SK-N-SH (cell line): ENCODE results near the gene CCSER1.

ENCODE experiments used
- CTCF ChIP-seq: fragments of 200-600 bp; sonication (generic); IDR thresholded peaks from 2 replicates; pipeline ENCODE4 v1.6.1; 2017; ENCODE audit warnings: antibody characterized with exemption, mild to moderate bottlenecking, moderate library complexity
- ELF1 ChIP-seq: IDR thresholded peaks from 2 replicates; pipeline ENCODE4 v1.4.0; 2012
- EZH2phosphoT487 ChIP-seq: fragments of 200-600 bp; sonication (generic); IDR thresholded peaks from 2 replicates; pipeline ENCODE4 v1.6.1; 2017; ENCODE audit warnings: low read depth, mixed run types, mild to moderate bottlenecking, antibody characterized with exemption, moderate library complexity, borderline replicate concordance
- JUND ChIP-seq: IDR thresholded peaks from 2 replicates; pipeline ENCODE4 v1.4.0; 2012
- MXI1 ChIP-seq: IDR thresholded peaks from 2 replicates; pipeline ENCODE4 v1.6.1; 2012; ENCODE audit warnings: mild to moderate bottlenecking, low read depth, low read length, improper control_type of control experiment
- NFIC ChIP-seq: IDR thresholded peaks from 2 replicates; pipeline ENCODE4 v1.4.0; 2012; ENCODE audit warnings: borderline replicate concordance
- NRF1 ChIP-seq: IDR thresholded peaks from 2 replicates; pipeline ENCODE4 v1.6.1; 2012; ENCODE audit warnings: low read depth, mild to moderate bottlenecking, low read length
- POLR2AphosphoS5 ChIP-seq: IDR thresholded peaks from 2 replicates; pipeline ENCODE4 v1.6.1; 2012; ENCODE audit warnings: low read depth, low read length
- RFX5 ChIP-seq: IDR thresholded peaks from 2 replicates; pipeline ENCODE4 v1.6.1; 2012; ENCODE audit warnings: mild to moderate bottlenecking, improper control_type of control experiment, low read length
- TF ChIP-seq, protein P1 (sequence below): IDR thresholded peaks from 2 replicates; pipeline ENCODE4 v1.4.0; 2012; ENCODE audit warnings: low read depth
- TF ChIP-seq, protein P2 (sequence below): IDR thresholded peaks from 2 replicates; pipeline ENCODE4 v1.4.0; 2012; ENCODE audit warnings: low read depth, borderline replicate concordance
- TF ChIP-seq, protein P3 (sequence below): fragments of 150-350 bp; IDR thresholded peaks from 2 replicates; pipeline ENCODE4 v1.6.1; 2016; ENCODE audit warnings: mild to moderate bottlenecking, low read depth, low read length
- TF ChIP-seq, protein P4 (sequence below): IDR thresholded peaks from 2 replicates; pipeline ENCODE4 v1.6.1; 2012; ENCODE audit warnings: mild to moderate bottlenecking, low read depth, low read length, moderate library complexity
- TF ChIP-seq, protein P5 (sequence below): IDR thresholded peaks from 2 replicates; pipeline ENCODE4 v1.4.0; 2012; ENCODE audit warnings: low read depth, borderline replicate concordance

DNA sequence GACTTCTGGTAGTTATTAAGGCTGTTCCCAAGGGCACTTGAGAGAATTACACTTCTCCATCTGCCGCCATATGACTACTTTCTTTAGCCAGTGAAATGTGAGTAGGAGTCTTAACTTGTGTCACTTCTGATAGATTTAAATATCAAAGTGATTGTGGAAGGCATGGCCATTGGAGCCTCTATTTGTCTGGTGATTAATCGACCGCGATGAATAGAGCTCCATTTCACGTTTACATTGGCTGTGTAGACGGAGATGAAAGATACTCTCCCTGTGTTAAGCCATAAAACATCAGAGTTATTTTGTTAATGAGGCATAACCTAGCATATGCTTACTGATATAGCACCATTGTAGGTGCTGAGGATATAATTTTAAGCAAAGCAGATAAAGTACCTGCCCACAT, 852.4 kb downstream of the CCSER1 start:
- TF ChIP-seq NRF1: no peak
- no peak for TF ChIP-seq RFX5
- no peak for TF ChIP-seq EZH2phosphoT487
- no peak for TF ChIP-seq MXI1
- no peak for TF ChIP-seq POLR2AphosphoS5
- no peak for TF ChIP-seq NFIC
- TF ChIP-seq, protein P1, sequence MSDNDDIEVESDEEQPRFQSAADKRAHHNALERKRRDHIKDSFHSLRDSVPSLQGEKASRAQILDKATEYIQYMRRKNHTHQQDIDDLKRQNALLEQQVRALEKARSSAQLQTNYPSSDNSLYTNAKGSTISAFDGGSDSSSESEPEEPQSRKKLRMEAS: no peak
- no peak for TF ChIP-seq CTCF
- TF ChIP-seq, protein P2, sequence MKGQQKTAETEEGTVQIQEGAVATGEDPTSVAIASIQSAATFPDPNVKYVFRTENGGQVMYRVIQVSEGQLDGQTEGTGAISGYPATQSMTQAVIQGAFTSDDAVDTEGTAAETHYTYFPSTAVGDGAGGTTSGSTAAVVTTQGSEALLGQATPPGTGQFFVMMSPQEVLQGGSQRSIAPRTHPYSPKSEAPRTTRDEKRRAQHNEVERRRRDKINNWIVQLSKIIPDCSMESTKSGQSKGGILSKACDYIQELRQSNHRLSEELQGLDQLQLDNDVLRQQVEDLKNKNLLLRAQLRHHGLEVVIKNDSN: no peak
- no peak for TF ChIP-seq ELF1
- TF ChIP-seq, protein P3, sequence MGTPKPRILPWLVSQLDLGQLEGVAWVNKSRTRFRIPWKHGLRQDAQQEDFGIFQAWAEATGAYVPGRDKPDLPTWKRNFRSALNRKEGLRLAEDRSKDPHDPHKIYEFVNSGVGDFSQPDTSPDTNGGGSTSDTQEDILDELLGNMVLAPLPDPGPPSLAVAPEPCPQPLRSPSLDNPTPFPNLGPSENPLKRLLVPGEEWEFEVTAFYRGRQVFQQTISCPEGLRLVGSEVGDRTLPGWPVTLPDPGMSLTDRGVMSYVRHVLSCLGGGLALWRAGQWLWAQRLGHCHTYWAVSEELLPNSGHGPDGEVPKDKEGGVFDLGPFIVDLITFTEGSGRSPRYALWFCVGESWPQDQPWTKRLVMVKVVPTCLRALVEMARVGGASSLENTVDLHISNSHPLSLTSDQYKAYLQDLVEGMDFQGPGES: no peak
- no peak for TF ChIP-seq JUND
- TF ChIP-seq, protein P4, sequence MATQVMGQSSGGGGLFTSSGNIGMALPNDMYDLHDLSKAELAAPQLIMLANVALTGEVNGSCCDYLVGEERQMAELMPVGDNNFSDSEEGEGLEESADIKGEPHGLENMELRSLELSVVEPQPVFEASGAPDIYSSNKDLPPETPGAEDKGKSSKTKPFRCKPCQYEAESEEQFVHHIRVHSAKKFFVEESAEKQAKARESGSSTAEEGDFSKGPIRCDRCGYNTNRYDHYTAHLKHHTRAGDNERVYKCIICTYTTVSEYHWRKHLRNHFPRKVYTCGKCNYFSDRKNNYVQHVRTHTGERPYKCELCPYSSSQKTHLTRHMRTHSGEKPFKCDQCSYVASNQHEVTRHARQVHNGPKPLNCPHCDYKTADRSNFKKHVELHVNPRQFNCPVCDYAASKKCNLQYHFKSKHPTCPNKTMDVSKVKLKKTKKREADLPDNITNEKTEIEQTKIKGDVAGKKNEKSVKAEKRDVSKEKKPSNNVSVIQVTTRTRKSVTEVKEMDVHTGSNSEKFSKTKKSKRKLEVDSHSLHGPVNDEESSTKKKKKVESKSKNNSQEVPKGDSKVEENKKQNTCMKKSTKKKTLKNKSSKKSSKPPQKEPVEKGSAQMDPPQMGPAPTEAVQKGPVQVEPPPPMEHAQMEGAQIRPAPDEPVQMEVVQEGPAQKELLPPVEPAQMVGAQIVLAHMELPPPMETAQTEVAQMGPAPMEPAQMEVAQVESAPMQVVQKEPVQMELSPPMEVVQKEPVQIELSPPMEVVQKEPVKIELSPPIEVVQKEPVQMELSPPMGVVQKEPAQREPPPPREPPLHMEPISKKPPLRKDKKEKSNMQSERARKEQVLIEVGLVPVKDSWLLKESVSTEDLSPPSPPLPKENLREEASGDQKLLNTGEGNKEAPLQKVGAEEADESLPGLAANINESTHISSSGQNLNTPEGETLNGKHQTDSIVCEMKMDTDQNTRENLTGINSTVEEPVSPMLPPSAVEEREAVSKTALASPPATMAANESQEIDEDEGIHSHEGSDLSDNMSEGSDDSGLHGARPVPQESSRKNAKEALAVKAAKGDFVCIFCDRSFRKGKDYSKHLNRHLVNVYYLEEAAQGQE: no peak
- TF ChIP-seq, protein P5, sequence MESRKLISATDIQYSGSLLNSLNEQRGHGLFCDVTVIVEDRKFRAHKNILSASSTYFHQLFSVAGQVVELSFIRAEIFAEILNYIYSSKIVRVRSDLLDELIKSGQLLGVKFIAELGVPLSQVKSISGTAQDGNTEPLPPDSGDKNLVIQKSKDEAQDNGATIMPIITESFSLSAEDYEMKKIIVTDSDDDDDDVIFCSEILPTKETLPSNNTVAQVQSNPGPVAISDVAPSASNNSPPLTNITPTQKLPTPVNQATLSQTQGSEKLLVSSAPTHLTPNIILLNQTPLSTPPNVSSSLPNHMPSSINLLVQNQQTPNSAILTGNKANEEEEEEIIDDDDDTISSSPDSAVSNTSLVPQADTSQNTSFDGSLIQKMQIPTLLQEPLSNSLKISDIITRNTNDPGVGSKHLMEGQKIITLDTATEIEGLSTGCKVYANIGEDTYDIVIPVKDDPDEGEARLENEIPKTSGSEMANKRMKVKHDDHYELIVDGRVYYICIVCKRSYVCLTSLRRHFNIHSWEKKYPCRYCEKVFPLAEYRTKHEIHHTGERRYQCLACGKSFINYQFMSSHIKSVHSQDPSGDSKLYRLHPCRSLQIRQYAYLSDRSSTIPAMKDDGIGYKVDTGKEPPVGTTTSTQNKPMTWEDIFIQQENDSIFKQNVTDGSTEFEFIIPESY: no peak
